Measurements from ENCODE around the gene OR2B6.

- TF ChIP-seq, protein P1, sequence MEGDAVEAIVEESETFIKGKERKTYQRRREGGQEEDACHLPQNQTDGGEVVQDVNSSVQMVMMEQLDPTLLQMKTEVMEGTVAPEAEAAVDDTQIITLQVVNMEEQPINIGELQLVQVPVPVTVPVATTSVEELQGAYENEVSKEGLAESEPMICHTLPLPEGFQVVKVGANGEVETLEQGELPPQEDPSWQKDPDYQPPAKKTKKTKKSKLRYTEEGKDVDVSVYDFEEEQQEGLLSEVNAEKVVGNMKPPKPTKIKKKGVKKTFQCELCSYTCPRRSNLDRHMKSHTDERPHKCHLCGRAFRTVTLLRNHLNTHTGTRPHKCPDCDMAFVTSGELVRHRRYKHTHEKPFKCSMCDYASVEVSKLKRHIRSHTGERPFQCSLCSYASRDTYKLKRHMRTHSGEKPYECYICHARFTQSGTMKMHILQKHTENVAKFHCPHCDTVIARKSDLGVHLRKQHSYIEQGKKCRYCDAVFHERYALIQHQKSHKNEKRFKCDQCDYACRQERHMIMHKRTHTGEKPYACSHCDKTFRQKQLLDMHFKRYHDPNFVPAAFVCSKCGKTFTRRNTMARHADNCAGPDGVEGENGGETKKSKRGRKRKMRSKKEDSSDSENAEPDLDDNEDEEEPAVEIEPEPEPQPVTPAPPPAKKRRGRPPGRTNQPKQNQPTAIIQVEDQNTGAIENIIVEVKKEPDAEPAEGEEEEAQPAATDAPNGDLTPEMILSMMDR (IDR thresholded peaks at IDR 0.05 in 8 of 11, conservative IDR thresholded peaks at IDR 0.05 in 3 of 11) = no peak
- TF ChIP-seq POLR2A (IDR thresholded peaks at IDR 0.05) (no peak), POLR2AphosphoS5 (IDR thresholded peaks at IDR 0.05) (no peak)
Observed at GRCh38 chr6:27980111-27980510, 23.1 kb downstream of the OR2B6 start.

Measured in spleen (tissue), 7 donors.